NT2/D1 (cell line): ENCODE measurements around the gene PPIL6.
A peak's percentile ranks its signal among the peaks of the same experiment; 100 is the strongest.

Experiments used
- DNase-seq: peaks from one replicate; pipeline ENCODE4 v3.0.0-alpha.2; 2011; ENCODE audit warnings: low read depth, low spot score
- H3K27me3 ChIP-seq: 2 replicates; pipeline ENCODE4 v1.6.0; 2011; ENCODE audit warnings: mild to moderate bottlenecking; ENCODE audit not compliant: insufficient read length, insufficient read depth
- H3K36me3 ChIP-seq: 2 replicates; pipeline ENCODE4 v1.6.1; 2011; ENCODE audit warnings: mild to moderate bottlenecking, low read length, mixed read lengths; ENCODE audit not compliant: insufficient read depth, insufficient read length
- H3K4me1 ChIP-seq: 2 replicates; pipeline ENCODE4 v1.5.1; 2011; ENCODE audit not compliant: insufficient read depth, insufficient read length
- H3K4me3 ChIP-seq: 2 replicates; pipeline ENCODE4 v1.5.1; 2011; ENCODE audit warnings: low read depth; ENCODE audit not compliant: insufficient read length
- H3K9ac ChIP-seq: 2 replicates; pipeline ENCODE4 v1.6.0; 2011; ENCODE audit warnings: low read depth; ENCODE audit not compliant: insufficient read length
- H3K9me3 ChIP-seq: 2 replicates; pipeline ENCODE4 v1.5.1; 2011; ENCODE audit warnings: mild to moderate bottlenecking, low read length; ENCODE audit not compliant: insufficient read depth
- SUZ12 ChIP-seq: IDR thresholded peaks from 2 replicates; pipeline ENCODE4 v1.6.1; 2011; ENCODE audit not compliant: insufficient read length, insufficient read depth; ENCODE audit errors: extremely low read depth
- YY1 ChIP-seq: IDR thresholded peaks from 2 replicates; pipeline ENCODE4 v1.6.1; 2011; ENCODE audit not compliant: insufficient read length, insufficient read depth
- ZNF274 ChIP-seq: IDR thresholded peaks from 2 replicates; pipeline ENCODE4 v1.6.1; 2011; ENCODE audit warnings: mild to moderate bottlenecking, low read depth, low read length

The PPIL6 gene

DNA sequence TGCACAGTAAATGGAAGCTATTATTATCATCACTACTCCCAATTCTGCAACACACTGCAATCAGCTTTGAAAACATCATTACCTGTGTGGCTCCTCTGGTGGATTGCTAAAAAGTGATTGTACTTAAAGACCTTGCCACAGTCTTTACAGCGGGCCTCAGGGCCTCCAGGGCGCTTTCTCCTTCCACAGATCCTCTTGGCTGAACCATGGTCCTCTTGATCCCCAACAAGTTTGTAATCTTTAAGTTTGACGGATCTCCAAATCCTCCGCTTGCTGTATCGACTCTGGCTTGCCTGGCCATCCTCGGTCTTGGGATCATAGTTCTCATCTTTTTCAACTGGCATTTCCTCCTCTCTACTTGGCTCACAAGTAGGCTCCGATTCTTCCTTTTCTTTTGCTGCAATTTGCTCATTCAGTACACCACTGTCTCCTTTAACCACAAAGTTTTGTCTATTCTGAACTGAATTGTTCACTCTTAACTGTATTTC lies 40.6 kb upstream of the PPIL6 start:
- peaks cover 3% of the 10 kb centered on the region for H3K4me1 ChIP-seq
- no peak overlapping the region for H3K9ac ChIP-seq
- H3K36me3 ChIP-seq, result peaks cover 39% of the 10 kb centered on the region
- DNase-seq, result no peak
- peaks cover 18% of the 10 kb centered on the region for H3K27me3 ChIP-seq
- no peak for TF ChIP-seq ZNF274
- no peak for TF ChIP-seq SUZ12
- no peak for TF ChIP-seq YY1
- no peaks in the 10 kb centered on the region for H3K9me3 ChIP-seq
- no peak overlapping the region for H3K4me3 ChIP-seq

DNA sequence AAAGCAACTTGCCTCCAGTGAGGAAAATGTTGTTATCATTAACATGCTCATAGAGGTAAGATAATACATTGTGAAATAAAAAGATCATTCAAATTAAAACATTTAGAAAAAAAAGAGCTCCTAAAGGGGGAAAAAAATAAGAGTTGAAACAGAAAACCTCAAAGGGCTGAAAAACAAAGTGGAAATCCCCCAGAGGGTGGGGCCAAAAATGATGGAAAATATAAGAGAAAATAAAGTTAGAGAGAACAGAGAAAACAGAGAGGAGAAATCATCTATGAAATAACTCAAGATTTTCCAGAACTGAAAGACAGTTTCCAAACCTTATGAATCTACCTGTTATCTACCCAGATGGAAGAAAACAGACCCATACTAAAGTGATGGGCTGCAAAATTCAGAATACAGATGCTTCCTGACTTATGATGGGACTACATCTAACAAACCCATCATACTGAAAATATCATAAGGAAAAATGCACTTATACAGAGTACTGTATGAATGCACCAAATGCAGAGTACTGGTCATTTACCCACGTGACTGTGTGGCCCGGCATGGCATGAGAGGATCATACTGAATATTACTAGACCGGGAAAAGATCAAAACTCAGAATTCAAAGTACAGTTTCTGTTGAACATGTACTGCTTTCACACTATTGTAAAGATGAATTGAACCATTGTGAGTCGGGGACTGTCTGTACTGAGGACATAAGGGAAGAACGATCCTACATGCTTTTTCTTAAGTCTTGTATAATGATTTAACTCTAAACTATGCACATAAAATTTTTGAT lies 38.6 kb upstream of the PPIL6 start:
- H3K27me3 ChIP-seq, result peaks cover 5% of the 10 kb centered on the region
- peaks cover 56% of the 10 kb centered on the region for H3K36me3 ChIP-seq
- peak overlapping the region; percentile 1 for H3K4me3 ChIP-seq
- peak overlapping the region; percentile 42 for H3K9ac ChIP-seq
- DNase-seq, result no peak
- TF ChIP-seq SUZ12 (no peak), YY1 (no peak), ZNF274 (no peak)
- H3K4me1 ChIP-seq, result no peaks in the 10 kb centered on the region
- H3K9me3 ChIP-seq, result no peaks in the 10 kb centered on the region

DNA sequence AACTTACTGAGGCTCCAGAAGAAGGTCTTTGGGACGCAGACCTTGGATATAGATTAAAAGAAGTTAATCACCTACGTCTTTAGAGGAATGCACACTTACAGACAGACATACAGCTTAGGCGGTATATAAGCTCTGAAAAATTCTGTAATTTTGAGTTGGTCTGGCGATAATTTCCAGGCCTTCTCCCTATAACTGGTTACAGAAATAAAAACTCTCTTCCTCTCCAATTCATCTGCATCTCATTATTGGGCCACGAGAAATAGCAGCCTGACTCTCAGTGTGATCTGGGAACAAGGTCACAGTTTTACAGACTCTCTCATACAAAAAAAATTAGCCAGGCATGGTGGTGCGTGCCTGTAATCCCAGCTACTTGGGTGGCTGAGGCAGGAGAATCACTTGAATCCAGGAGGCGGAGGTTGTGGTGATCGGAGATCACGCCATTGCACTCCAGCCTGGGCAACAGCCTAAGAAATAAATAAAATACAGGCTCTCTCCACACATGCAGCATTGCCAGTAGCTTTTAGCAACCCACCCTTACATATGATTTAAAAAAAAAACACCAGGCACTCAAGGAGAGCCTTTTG lies 37.9 kb upstream of the PPIL6 start:
- H3K9me3 ChIP-seq, result no peaks in the 10 kb centered on the region
- H3K27me3 ChIP-seq, result no peaks in the 10 kb centered on the region
- no peak overlapping the region for H3K4me3 ChIP-seq
- no peak overlapping the region for H3K9ac ChIP-seq
- no peak for TF ChIP-seq YY1
- no peak for TF ChIP-seq ZNF274
- TF ChIP-seq SUZ12, result no peak
- no peak for DNase-seq
- peaks cover 62% of the 10 kb centered on the region for H3K36me3 ChIP-seq
- no peaks in the 10 kb centered on the region for H3K4me1 ChIP-seq

DNA sequence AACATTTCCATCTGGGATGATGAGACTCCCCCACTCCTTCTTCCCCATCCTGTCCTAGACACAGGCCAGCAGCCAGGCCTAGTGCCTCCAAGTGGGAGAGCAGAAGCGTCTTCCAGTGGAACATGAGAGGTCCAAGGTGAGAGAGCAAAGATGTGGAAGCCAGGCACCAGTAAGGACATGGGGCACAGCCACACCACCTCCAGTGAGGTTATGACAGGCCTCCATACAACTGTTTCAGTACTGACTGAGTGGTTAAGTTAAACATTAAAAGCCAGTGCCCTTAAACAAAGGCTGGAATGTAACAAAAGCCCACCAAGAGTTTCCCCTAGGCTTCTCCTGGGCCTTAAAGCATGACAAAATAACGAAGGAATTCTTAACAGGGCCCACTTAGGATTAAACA lies 37.3 kb upstream of the PPIL6 start:
- H3K4me1 ChIP-seq, result no peaks in the 10 kb centered on the region
- TF ChIP-seq ZNF274, result no peak
- no peak for TF ChIP-seq SUZ12
- no peak for TF ChIP-seq YY1
- no peak overlapping the region for H3K9ac ChIP-seq
- no peaks in the 10 kb centered on the region for H3K27me3 ChIP-seq
- no peaks in the 10 kb centered on the region for H3K9me3 ChIP-seq
- peaks cover 68% of the 10 kb centered on the region for H3K36me3 ChIP-seq
- H3K4me3 ChIP-seq, result no peak overlapping the region
- DNase-seq, result peak; percentile 9

DNA sequence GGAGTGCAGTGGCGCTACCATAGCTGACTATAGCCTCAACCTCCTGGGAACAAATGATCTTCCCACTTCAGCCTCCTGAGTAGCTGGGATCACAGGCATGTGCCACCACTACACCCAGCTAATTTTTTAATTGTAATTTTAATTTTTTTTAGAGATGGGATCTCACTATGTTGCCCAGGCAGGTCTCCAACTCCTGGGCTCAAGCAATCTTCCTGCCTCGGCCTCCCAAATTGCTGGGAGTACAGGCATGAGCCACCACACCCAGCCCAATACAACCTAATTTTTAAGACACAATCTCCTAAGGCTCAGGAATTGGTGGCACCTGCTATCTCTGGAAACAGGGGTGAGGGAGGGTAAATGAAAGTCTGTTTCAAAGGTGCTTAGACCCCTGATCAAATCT lies 36.8 kb upstream of the PPIL6 start:
- TF ChIP-seq YY1 (no peak), ZNF274 (no peak), SUZ12 (no peak)
- Histone ChIP-seq H3K4me1 (no peaks in the 10 kb centered on the region), H3K9me3 (no peaks in the 10 kb centered on the region), H3K27me3 (no peaks in the 10 kb centered on the region), H3K9ac (no peak overlapping the region), H3K36me3 (peaks cover 74% of the 10 kb centered on the region), H3K4me3 (no peak overlapping the region)
- no peak for DNase-seq

DNA sequence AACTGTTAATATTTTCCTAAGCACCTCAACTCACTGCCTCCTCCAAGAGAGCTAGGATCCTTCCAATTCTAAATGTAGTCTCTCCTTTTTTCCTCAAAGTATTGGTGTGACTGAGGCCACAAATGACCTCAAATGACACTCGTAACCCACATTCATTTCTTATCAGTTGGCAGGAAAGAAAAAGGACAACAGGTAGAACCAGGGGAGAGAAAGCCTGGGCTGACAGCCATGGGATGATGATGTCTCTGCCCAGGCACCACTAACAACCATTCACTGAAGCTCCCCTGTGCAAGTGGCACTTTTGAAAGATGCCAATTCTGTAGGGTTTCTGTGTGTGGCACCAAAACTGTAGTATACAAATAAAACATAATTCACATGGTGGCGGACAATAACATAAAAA lies 35.2 kb upstream of the PPIL6 start:
- no peaks in the 10 kb centered on the region for H3K4me1 ChIP-seq
- no peak for DNase-seq
- TF ChIP-seq YY1 (no peak), SUZ12 (no peak), ZNF274 (no peak)
- H3K36me3 ChIP-seq, result peaks cover 77% of the 10 kb centered on the region
- H3K27me3 ChIP-seq, result no peaks in the 10 kb centered on the region
- no peaks in the 10 kb centered on the region for H3K9me3 ChIP-seq
- H3K9ac ChIP-seq, result no peak overlapping the region
- H3K4me3 ChIP-seq, result no peak overlapping the region

DNA sequence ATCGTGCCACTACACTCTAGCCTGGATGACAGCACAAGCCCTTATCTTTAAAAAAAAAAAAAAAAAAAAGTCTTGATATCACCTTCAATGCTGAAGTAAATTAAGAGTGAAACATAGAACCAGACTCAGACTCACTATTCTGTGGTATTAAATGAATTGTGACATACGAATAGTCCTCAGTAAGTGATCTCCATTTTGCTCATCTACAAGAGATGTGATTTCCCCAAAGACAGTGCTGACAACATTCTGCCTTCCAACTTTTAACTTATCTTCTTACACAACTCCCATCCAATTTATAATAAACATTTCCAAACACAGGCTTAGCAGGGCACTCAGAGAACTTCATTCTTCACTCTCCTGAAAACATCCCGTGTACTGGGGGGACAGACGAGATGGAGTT lies 34.6 kb upstream of the PPIL6 start:
- DNase-seq, result no peak
- Histone ChIP-seq H3K4me3 (no peak overlapping the region), H3K9me3 (no peaks in the 10 kb centered on the region), H3K9ac (no peak overlapping the region), H3K4me1 (no peaks in the 10 kb centered on the region), H3K36me3 (peaks cover 77% of the 10 kb centered on the region), H3K27me3 (no peaks in the 10 kb centered on the region)
- TF ChIP-seq SUZ12 (no peak), YY1 (no peak), ZNF274 (no peak)
